H9 (cell line): ENCODE data around the gene DMAC2L. TPM values are rescaled to one million over a fixed set of nuclear protein-coding genes. Genes with fewer than 3 reads are reported as not detected.

Source experiments
- DNase-seq: peaks from one replicate; pipeline ENCODE4 v3.0.0-alpha.2; 2017
- H2AFZ ChIP-seq: one replicate; pipeline ENCODE4 v1.6.1; 2013; ENCODE audit warnings: mild to moderate bottlenecking, low read length, control low read depth, moderate library complexity
- H2AK5ac ChIP-seq: 2 replicates; pipeline ENCODE4 v1.6.1; 2013; ENCODE audit warnings: low read length, control low read depth, mixed read lengths; ENCODE audit not compliant: insufficient read length
- H2BK120ac ChIP-seq: one replicate; pipeline ENCODE4 v1.6.1; 2013; ENCODE audit warnings: low read depth, mild to moderate bottlenecking, low read length, control low read depth, inconsistent platforms; ENCODE audit not compliant: poor library complexity, severe bottlenecking
- H2BK12ac ChIP-seq: 2 replicates; pipeline ENCODE4 v1.6.1; 2013; ENCODE audit warnings: low read length, control low read depth, mixed read lengths, low read depth; ENCODE audit not compliant: insufficient read length
- H2BK15ac ChIP-seq: 2 replicates; pipeline ENCODE4 v1.6.1; 2013; ENCODE audit warnings: low read depth, low read length, control low read depth
- H2BK20ac ChIP-seq: one replicate; pipeline ENCODE4 v1.6.1; 2013; ENCODE audit warnings: low read depth, mild to moderate bottlenecking, low read length, control low read depth, inconsistent platforms; ENCODE audit not compliant: poor library complexity, severe bottlenecking
- H2BK5ac ChIP-seq: 2 replicates; pipeline ENCODE4 v1.6.1; 2013; ENCODE audit warnings: low read length, control low read depth, mixed read lengths; ENCODE audit not compliant: insufficient read length
- H3K14ac ChIP-seq: 2 replicates; pipeline ENCODE4 v1.6.1; 2013; ENCODE audit warnings: low read length, control low read depth; ENCODE audit not compliant: insufficient read depth
- H3K18ac ChIP-seq: 2 replicates; pipeline ENCODE4 v1.6.1; 2013; ENCODE audit warnings: low read depth, mild to moderate bottlenecking, mixed read lengths, low read length, control low read depth; ENCODE audit not compliant: insufficient read length
- H3K23ac ChIP-seq: 2 replicates; pipeline ENCODE4 v1.6.1; 2013; ENCODE audit warnings: low read length, control low read depth, mixed read lengths, low read depth; ENCODE audit not compliant: insufficient read length
- H3K23me2 ChIP-seq: 2 replicates; pipeline ENCODE4 v1.6.1; 2013; ENCODE audit warnings: low read depth, mild to moderate bottlenecking, mixed read lengths, low read length, control low read depth; ENCODE audit not compliant: insufficient read length, poor library complexity, severe bottlenecking
- H3K27ac ChIP-seq: 2 replicates; pipeline ENCODE4 v1.5.1; 2013; ENCODE audit warnings: low read length, control low read depth, mixed read lengths, low read depth; ENCODE audit not compliant: insufficient read length
- H3K27me3 ChIP-seq: 2 replicates; pipeline ENCODE4 v1.6.1; 2013; ENCODE audit warnings: low read length, control low read depth, inconsistent platforms; ENCODE audit not compliant: insufficient read depth
- H3K4ac ChIP-seq: 2 replicates; pipeline ENCODE4 v1.6.1; 2013; ENCODE audit warnings: low read depth, mild to moderate bottlenecking, control low read depth, inconsistent platforms, low read length, moderate library complexity
- H3K4me1 ChIP-seq: 2 replicates; pipeline ENCODE4 v1.6.1; 2013; ENCODE audit warnings: low read length, control low read depth, inconsistent platforms; ENCODE audit not compliant: insufficient read depth
- H3K4me2 ChIP-seq: 2 replicates; pipeline ENCODE4 v1.6.1; 2013; ENCODE audit warnings: low read length, control low read depth, mixed read lengths; ENCODE audit not compliant: insufficient read length, insufficient read depth
- H3K56ac ChIP-seq: 2 replicates; pipeline ENCODE4 v1.6.1; 2013; ENCODE audit warnings: low read depth, mild to moderate bottlenecking, mixed read lengths, low read length, control low read depth; ENCODE audit not compliant: insufficient read length
- H3K79me1 ChIP-seq: 2 replicates; pipeline ENCODE4 v1.6.1; 2013; ENCODE audit warnings: low read depth, mild to moderate bottlenecking, moderate library complexity, low read length, control low read depth, inconsistent platforms; ENCODE audit not compliant: insufficient read depth, poor library complexity, severe bottlenecking
- H3K79me2 ChIP-seq: 2 replicates; pipeline ENCODE4 v1.6.1; 2013; ENCODE audit warnings: low read length, control low read depth, inconsistent platforms; ENCODE audit not compliant: insufficient read depth
- H3K9ac ChIP-seq: 2 replicates; pipeline ENCODE4 v1.6.1; 2013; ENCODE audit warnings: low read length, control low read depth, mixed read lengths; ENCODE audit not compliant: insufficient read length; ENCODE audit errors: extremely low read depth
- H3K9me3 ChIP-seq: one replicate; pipeline ENCODE4 v1.6.1; 2013; ENCODE audit warnings: low read depth, low read length, inconsistent platforms; ENCODE audit not compliant: control insufficient read depth
- H3T11ph ChIP-seq: one replicate; pipeline ENCODE4 v1.6.1; 2013; ENCODE audit warnings: mild to moderate bottlenecking, low read length, control low read depth, inconsistent platforms
- H4K20me1 ChIP-seq: one replicate; pipeline ENCODE4 v1.6.1; 2013; ENCODE audit not compliant: control insufficient read depth, insufficient read length, insufficient read depth
- H4K5ac ChIP-seq: 2 replicates; pipeline ENCODE4 v1.6.1; 2013; ENCODE audit warnings: low read depth, mild to moderate bottlenecking, mixed read lengths, low read length, control low read depth; ENCODE audit not compliant: insufficient read length
- H4K8ac ChIP-seq: replicated peaks from 2 replicates; pipeline ENCODE4 v1.6.1; 2013; ENCODE audit warnings: low read length, control low read depth, mixed read lengths, low read depth; ENCODE audit not compliant: insufficient read length
- H4K91ac ChIP-seq: 2 replicates; pipeline ENCODE4 v1.6.1; 2013; ENCODE audit warnings: low read depth, mild to moderate bottlenecking, moderate library complexity, mixed read lengths, low read length, control low read depth; ENCODE audit not compliant: insufficient read length
- H3K27ac Mint-ChIP-seq, 3 experiments: 2 replicates in 2 of 3; 3 replicates in 1 of 3; pipeline ENCODE4 v1.8.0; 2020 to 2021; ENCODE audit warnings: mixed read lengths in 3 of 3, mild to moderate bottlenecking in 1 of 3, moderate library complexity in 1 of 3
- H3K27me3 Mint-ChIP-seq: 2 replicates; pipeline ENCODE4 v1.8.0; 2021; ENCODE audit warnings: low read depth, mild to moderate bottlenecking, moderate library complexity, mixed read lengths
- H3K36me3 Mint-ChIP-seq, 3 experiments: 2 replicates in 2 of 3; 3 replicates in 1 of 3; pipeline ENCODE4 v1.8.0; 2020 to 2021; ENCODE audit warnings: low read depth in 3 of 3, mixed read lengths in 3 of 3; ENCODE audit not compliant: insufficient read depth in 1 of 3
- H3K4me1 Mint-ChIP-seq, 2 experiments: 2 replicates each; pipeline ENCODE4 v1.8.0; 2020; ENCODE audit warnings: mixed read lengths in 2 of 2
- H3K4me3 Mint-ChIP-seq, 2 experiments: 2 replicates in 1 of 2; 3 replicates in 1 of 2; pipeline ENCODE4 v1.8.0; 2020 to 2021; ENCODE audit warnings: mild to moderate bottlenecking in 2 of 2, mixed read lengths in 2 of 2, moderate library complexity in 1 of 2
- H3K9me3 Mint-ChIP-seq, 2 experiments: 2 replicates in 1 of 2; 3 replicates in 1 of 2; pipeline ENCODE4 v1.8.0; 2020; ENCODE audit warnings: mild to moderate bottlenecking in 2 of 2, mixed read lengths in 2 of 2, moderate library complexity in 1 of 2
- WGBS: extraction: QIAGEN DNeasy Blood & Tissue Kit; methylation state at CpG from one replicate; pipeline ENCODE4 v1.1.7; 2013; ENCODE audit warnings: missing lambda C conversion rate, low lambda C conversion rate, mixed read lengths; ENCODE audit not compliant: insufficient read length; ENCODE audit errors: extremely low coverage; 5-methylcytosine and 5-hydroxymethylcytosine counted together
- total RNA-seq: library from RNA; stranded (reverse); gene quantifications from 2 replicates; pipeline ENCODE4 v1.2.1, GENCODE V29; 2021
- TF ChIP-seq, protein P1 (sequence below): fragments of 200-600 bp; sonication (generic); conservative IDR thresholded peaks from 3 replicates; pipeline ENCODE4 v1.8.0; 2021; ENCODE audit warnings: antibody characterized with exemption, mild to moderate bottlenecking

The DMAC2L gene
- total RNA-seq, 1 experiment from 2014 or later = 22.4 TPM

DNA sequence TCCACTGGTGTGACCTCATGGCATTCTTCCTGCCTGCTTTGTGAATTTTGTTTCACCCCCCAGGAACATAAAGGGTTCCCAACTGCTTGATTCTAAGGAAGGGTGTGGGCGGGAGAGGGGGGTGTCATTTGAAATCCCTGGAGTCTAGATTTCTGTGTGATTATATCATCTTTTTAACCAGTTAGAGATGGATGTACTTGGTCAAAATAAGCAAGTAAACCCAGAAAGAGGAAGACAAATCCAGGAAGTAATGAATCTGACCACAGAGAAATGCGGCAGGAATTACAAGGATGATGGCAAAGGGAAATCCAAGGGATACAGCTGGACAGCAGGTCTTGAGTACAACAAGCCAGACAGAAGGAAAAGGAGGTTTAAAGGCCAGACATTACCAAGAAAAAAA, 38.9 kb downstream of the DMAC2L start:
- Mint-ChIP-seq H3K27me3 (no peaks in the 10 kb centered on the region), H3K4me1 (peaks cover 9 to 16% of the 10 kb centered on the region in 2 experiments), H3K4me3 (no peak overlapping the region), H3K36me3 (no peaks in the 10 kb centered on the region), H3K27ac (peak overlapping the region in 1 of 3 experiments; percentile 58; a peak in 1 of 7 replicates), H3K9me3 (no peaks in the 10 kb centered on the region)
- no peak overlapping the region for H3K9ac ChIP-seq
- H2BK15ac ChIP-seq = no peak overlapping the region
- no peak overlapping the region for H3K4ac ChIP-seq
- H3K9me3 ChIP-seq = no peaks in the 10 kb centered on the region
- H3K79me1 ChIP-seq = no peaks in the 10 kb centered on the region
- H3K27ac ChIP-seq = no peak overlapping the region
- no peaks in the 10 kb centered on the region for H4K20me1 ChIP-seq
- H4K8ac ChIP-seq = no peak overlapping the region
- no peak overlapping the region for H3K18ac ChIP-seq
- H3K4me1 ChIP-seq = no peaks in the 10 kb centered on the region; the same call in 1 of the 2 replicates
- no peak overlapping the region for H2BK5ac ChIP-seq
- no peak overlapping the region for H3K56ac ChIP-seq
- H3K27me3 ChIP-seq = no peaks in the 10 kb centered on the region
- no peaks in the 10 kb centered on the region; the same call in 1 of the 2 replicates for H3K79me2 ChIP-seq
- TF ChIP-seq, protein P1, sequence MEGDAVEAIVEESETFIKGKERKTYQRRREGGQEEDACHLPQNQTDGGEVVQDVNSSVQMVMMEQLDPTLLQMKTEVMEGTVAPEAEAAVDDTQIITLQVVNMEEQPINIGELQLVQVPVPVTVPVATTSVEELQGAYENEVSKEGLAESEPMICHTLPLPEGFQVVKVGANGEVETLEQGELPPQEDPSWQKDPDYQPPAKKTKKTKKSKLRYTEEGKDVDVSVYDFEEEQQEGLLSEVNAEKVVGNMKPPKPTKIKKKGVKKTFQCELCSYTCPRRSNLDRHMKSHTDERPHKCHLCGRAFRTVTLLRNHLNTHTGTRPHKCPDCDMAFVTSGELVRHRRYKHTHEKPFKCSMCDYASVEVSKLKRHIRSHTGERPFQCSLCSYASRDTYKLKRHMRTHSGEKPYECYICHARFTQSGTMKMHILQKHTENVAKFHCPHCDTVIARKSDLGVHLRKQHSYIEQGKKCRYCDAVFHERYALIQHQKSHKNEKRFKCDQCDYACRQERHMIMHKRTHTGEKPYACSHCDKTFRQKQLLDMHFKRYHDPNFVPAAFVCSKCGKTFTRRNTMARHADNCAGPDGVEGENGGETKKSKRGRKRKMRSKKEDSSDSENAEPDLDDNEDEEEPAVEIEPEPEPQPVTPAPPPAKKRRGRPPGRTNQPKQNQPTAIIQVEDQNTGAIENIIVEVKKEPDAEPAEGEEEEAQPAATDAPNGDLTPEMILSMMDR = no peak
- no peak overlapping the region for H4K91ac ChIP-seq
- H2BK12ac ChIP-seq = no peak overlapping the region
- no peak overlapping the region for H3T11ph ChIP-seq
- no peak overlapping the region for H2AK5ac ChIP-seq
- no peak overlapping the region for H3K14ac ChIP-seq
- H2AFZ ChIP-seq = no peak overlapping the region
- no CpG with 5 or more reads among the region's 2 CpGs for WGBS
- H2BK20ac ChIP-seq = no peak overlapping the region
- no peak overlapping the region for H3K4me2 ChIP-seq
- DNase-seq = no peak
- no peak overlapping the region for H4K5ac ChIP-seq
- no peak overlapping the region for H3K23ac ChIP-seq
- no peaks in the 10 kb centered on the region for H3K23me2 ChIP-seq
- H2BK120ac ChIP-seq = no peak overlapping the region
